Measurements from ENCODE around the gene MTHFR.

GRCh38 chr1:11788549-11789053 is 17.2 kb downstream of the MTHFR start:
- TF ChIP-seq POLR2AphosphoS5 (IDR thresholded peaks at IDR 0.05; ENCODE audit: low read depth, low read length) (no peak), TAF1 (IDR thresholded peaks at IDR 0.05; ENCODE audit: borderline replicate concordance, insufficient read depth, low read length) (no peak), SIN3A (IDR thresholded peaks at IDR 0.05; ENCODE audit: borderline replicate concordance, insufficient read depth, low read length) (no peak)

Measured in PFSK-1 (cell line).